Activated B cell treated with CpG ODN at 0.5 μM for 24 hours (primary cell): ENCODE results near the gene GGCX. TPM values are rescaled to one million over a fixed set of nuclear protein-coding genes. Genes with fewer than 3 reads are reported as not detected.

Experiments
- ATAC-seq: fragments of 200-7000 bp; cut with Tn5 transposase; one replicate; pipeline ENCODE4 v1.10.0; 2021; ENCODE audit warnings: low read depth, mild to moderate bottlenecking, moderate library complexity
- CTCF ChIA-PET: fragments of 350-600 bp; sonication (Branson Sonifier 250); formaldehyde crosslinking; loops from one replicate; lab custom pipeline; 2021; ENCODE audit warnings: antibody characterized with exemption; lab: Charles Lee
- POLR2A ChIA-PET: fragments of 350-600 bp; sonication (Branson Sonifier 250); formaldehyde crosslinking; loops from one replicate; lab custom pipeline; 2021; ENCODE audit warnings: antibody characterized with exemption; lab: Charles Lee
- DNase-seq: peaks from one replicate; pipeline ENCODE4 v3.0.0; 2022
- H3K27ac Mint-ChIP-seq: one replicate; pipeline ENCODE4 v1.8.0; 2020; ENCODE audit warnings: mixed read lengths
- H3K27me3 Mint-ChIP-seq: one replicate; pipeline ENCODE4 v1.8.0; 2021; ENCODE audit warnings: mixed read lengths
- H3K36me3 Mint-ChIP-seq: one replicate; pipeline ENCODE4 v1.8.0; 2021; ENCODE audit warnings: low read depth, mixed read lengths
- H3K4me1 Mint-ChIP-seq: one replicate; pipeline ENCODE4 v1.8.0; 2021; ENCODE audit warnings: mixed read lengths
- H3K4me3 Mint-ChIP-seq: one replicate; pipeline ENCODE4 v1.8.0; 2020; ENCODE audit warnings: mild to moderate bottlenecking, mixed read lengths
- H3K9me3 Mint-ChIP-seq: one replicate; pipeline ENCODE4 v1.8.0; 2020; ENCODE audit warnings: mixed read lengths
- CTCF ChIP-seq: fragments of 200-600 bp; IDR thresholded peaks from one replicate; pipeline ENCODE4 v1.8.0; 2022; ENCODE audit warnings: antibody characterized with exemption, mild to moderate bottlenecking
- intact Hi-C: fragments of 100-400 bp; cut with micrococcal nuclease; formaldehyde crosslinking; loops from one replicate; pipeline ENCODE4 v1.15.1; 2024
- total RNA-seq: library from RNA; stranded (reverse); gene quantifications from 2 replicates; pipeline ENCODE4 v1.2.3, GENCODE V29; 2022

GGCX gene
- total RNA-seq, 1 donor from 2014 or later = 30.7 TPM

GRCh38 chr2:85558160-85558559, 3.1 kb downstream of the GGCX start:
- POLR2A ChIA-PET = interaction anchor here (1.0 to 5.5 kb wide), 3 partner anchors 10 to 29 kb away, joined by 3 to 68 read pairs (median 3); partner anchors contain the start of gene MAT2A
- ATAC-seq = no peak
- DNase-seq = no peak
- no peaks in the 10 kb centered on the region for H3K27me3 Mint-ChIP-seq
- CTCF ChIA-PET = no interaction called here
- H3K9me3 Mint-ChIP-seq = no peaks in the 10 kb centered on the region
- peaks cover 64% of the 10 kb centered on the region for H3K36me3 Mint-ChIP-seq
- intact Hi-C loops = no loop called here
- no peak overlapping the region for H3K27ac Mint-ChIP-seq
- no peak for TF ChIP-seq CTCF
- H3K4me1 Mint-ChIP-seq = peaks cover 27% of the 10 kb centered on the region
- H3K4me3 Mint-ChIP-seq = no peak overlapping the region

- Mint-ChIP-seq H3K27me3 (no peaks in the 10 kb centered on the region), H3K27ac (no peak overlapping the region), H3K4me1 (peaks cover 25% of the 10 kb centered on the region), H3K4me3 (no peak overlapping the region), H3K36me3 (peaks cover 74% of the 10 kb centered on the region), H3K9me3 (no peaks in the 10 kb centered on the region)
- ChIA-PET CTCF (interaction anchor here (1.2 to 8.4 kb wide), 2 partner anchors 137 to 165 kb away, joined by 4 to 162 read pairs; partner anchors contain the start of gene SH2D6), POLR2A (interaction anchor here (1.1 to 8.2 kb wide), 5 partner anchors 17 to 230 kb away, joined by 3 to 84 read pairs (median 8); partner anchors contain the start of genes MAT2A, SH2D6 and TGOLN2)
- TF ChIP-seq CTCF = no peak
- intact Hi-C loops = no loop called here
- ATAC-seq (no peak), DNase-seq (no peak)
Measured at GRCh38 chr2:85557130-85557529, 4.2 kb downstream of the GGCX start.

- POLR2A ChIA-PET = interaction anchor here (0.8 to 8.2 kb wide), 2 partner anchors 14 to 227 kb away, joined by 3 to 84 read pairs; partner anchors contain the start of genes MAT2A and TGOLN2
- no peak overlapping the region for H3K27ac Mint-ChIP-seq
- ATAC-seq (no peak), DNase-seq (no peak)
- peaks cover 87% of the 10 kb centered on the region for H3K36me3 Mint-ChIP-seq
- no peak overlapping the region for H3K4me3 Mint-ChIP-seq
- intact Hi-C loops = no loop called here
- no peak for TF ChIP-seq CTCF
- H3K4me1 Mint-ChIP-seq = peaks cover 13% of the 10 kb centered on the region
- no peaks in the 10 kb centered on the region for H3K27me3 Mint-ChIP-seq
- CTCF ChIA-PET = interaction anchor here (1.0 to 8.4 kb wide), 3 partner anchors 15 to 164 kb away, joined by 3 to 162 read pairs (median 3); partner anchors contain the start of gene SH2D6
- no peaks in the 10 kb centered on the region for H3K9me3 Mint-ChIP-seq
Measured at GRCh38 chr2:85554980-85555612, 6.2 kb downstream of the GGCX start.

- Mint-ChIP-seq H3K27ac (no peak overlapping the region), H3K36me3 (peaks cover 89% of the 10 kb centered on the region), H3K4me1 (peaks cover 5% of the 10 kb centered on the region), H3K4me3 (no peak overlapping the region), H3K9me3 (no peaks in the 10 kb centered on the region), H3K27me3 (no peaks in the 10 kb centered on the region)
- ChIA-PET CTCF (interaction anchor here (0.7 to 8.4 kb wide), 5 partner anchors 12 to 832 kb away, joined by 3 to 162 read pairs (median 52); partner anchors contain the start of genes MAT2A and SH2D6), POLR2A (interaction anchor here (5.5 to 8.2 kb wide), 2 partner anchors 13 to 134 kb away, joined by 70 to 84 read pairs; partner anchors contain the start of genes MAT2A and SH2D6)
- no peak for TF ChIP-seq CTCF
- no peak for DNase-seq
- intact Hi-C loops = loop anchor here (2.0 kb wide), 1 partner anchor 198 kb away; the partner anchor contains the start of genes ELMOD3 and RETSAT
- ATAC-seq = no peak
Measured at GRCh38 chr2:85553184-85553583, 8.1 kb downstream of the GGCX start.
